NCI-H226 (cell line): ENCODE data around the gene PTPRN2.

Experiments used
- DNase-seq: peaks from one replicate; pipeline ENCODE4 v3.0.0-alpha.2; 2015

PTPRN2 gene

DNA sequence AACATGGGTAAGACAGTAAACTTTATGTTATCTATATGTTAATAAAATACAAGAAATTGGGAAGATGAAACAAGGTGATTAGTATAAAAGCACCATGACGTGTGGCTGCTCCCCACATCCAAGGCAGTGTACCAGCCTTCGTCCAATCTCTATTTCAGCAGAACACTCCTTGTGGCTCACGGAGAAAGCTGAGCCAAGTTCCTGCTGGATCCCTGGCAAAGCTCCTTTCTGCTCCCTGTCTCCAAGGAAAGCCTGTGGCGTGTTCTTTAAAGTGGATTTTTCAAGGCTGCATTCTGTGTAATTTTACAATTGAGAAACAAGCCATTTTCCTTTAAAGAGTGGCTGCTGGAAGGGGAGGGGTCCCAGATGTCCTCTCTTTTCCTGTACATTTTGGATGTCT, 467.3 kb downstream of the PTPRN2 start:
- no peak for DNase-seq

DNA sequence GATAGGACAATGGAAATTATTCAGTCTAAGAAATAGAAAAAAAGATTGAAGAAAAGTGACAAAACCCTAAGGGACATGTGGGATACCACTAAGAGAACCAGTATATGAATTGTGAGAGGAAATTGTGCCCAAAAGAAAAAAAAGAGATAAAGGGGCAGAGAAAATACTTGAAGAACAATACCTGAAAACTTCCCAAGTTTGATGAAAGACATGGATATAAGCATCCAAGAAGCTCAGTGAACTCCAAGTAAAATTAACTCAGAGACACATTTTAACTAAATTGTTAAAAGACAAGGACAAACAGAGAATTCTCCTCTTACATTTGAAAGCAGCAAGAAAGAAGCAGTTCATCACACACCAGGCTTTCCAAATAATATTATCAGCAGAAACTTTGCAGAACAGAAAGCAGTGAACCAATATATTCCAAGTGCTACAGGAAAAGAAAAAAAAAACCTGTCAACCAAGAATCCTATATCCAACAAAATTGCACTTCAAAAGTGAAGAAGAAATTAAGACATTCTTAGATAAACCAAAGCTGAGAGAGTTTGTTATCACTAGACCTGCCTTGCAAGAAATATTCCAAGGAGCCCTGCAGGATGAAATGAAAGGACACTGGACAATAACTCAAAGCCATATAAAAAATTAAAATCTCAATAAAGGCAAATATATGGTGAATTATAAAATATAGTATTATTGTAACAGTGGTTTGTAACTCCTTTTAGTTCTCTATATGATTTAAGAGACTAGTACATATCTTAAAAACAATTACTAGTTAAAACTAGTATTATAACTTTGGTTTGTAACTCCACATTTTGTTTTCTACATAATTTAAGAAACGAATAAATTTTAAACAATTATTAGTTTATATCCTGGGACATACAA, 470.0 kb downstream of the PTPRN2 start:
- no peak for DNase-seq

DNA sequence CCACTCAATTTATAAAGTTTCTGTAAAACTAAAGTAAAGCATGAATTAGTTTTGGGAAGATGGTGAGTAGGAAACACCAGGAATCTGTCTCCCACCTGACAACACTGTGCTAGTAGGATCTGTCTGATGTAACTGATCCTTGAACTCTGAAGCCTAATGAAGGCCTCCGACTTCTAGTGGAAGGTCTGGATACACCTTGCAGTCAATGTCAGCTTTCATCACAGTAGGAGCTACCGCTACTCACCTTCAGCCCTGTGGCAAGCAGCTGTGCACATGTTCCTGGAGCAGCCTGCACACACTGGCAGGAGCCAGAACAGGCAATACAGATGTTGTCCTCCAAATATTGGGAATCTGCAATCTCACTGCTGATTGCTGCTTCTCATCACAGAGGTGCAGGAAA, 471.4 kb downstream of the PTPRN2 start:
- no peak for DNase-seq

DNA sequence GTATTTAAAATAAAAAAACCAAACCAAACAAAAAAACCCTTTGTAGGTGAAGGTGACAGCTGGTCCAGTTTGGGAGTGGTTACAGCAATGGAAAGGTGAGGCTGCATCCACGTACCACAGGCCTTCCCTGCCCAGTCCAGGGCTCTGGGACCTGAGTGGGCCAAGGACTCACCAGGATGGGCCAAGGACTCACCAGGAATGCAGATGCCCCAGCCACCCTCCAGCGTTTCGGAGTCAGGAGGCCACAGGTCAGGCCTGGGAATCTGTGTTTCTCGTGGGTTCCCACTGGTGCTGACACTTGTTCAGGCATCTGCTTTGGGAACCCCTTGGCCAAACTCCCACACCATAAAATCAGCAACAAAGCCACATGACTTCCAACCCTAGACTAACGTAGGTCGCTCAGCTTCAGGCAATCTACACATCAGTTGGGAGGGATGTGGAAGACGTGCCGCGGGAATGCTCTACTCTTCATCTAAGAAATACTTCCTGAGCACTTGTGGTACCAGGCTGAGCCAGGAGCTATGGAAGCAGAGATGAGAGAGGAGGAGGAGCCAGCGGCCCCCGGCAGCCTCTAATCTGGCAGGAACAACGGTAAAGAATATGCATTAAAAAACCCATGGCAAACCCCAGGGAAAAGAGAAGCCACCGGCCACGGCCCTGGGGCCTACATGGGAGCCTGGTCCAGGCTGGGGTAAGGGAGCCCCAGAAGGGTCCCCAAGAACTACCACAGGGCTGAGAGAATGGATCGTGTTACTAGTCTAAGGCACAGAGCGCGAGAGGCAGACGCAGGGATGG, 473.4 kb downstream of the PTPRN2 start:
- DNase-seq = no peak

DNA sequence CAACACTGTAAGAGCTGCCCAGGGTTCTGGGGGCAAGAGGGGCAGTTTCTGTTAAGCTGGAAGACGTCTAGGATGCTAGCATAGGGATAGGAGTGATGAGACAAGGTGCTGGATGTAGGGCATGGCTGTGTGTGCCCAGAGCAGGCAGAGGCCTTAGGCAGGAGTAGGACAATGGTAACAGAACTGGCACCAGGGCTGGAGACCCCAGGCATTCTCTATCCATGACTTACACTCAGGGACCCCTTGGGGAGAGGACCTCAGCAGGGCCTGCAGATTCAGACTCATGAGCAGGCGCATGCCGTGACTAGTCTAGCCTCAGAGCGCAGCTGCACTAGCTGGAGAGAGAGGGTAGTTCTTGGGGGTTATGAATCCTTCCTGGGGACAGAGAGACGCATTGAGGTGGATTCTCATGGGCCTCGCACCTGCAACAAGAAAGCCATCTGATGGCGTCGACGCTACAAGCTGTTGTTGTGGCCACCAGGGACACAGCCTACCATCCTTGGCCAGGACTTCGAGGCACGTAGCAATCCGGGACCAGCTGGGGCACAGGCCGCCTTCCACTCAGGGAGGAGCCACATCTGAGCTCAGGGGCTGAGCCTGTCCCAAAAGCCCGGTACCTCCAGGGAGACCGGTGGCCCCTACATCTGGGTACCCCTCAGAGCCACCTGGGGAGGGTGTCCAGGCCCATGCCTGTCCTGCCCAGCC, 474.1 kb downstream of the PTPRN2 start:
- no peak for DNase-seq

DNA sequence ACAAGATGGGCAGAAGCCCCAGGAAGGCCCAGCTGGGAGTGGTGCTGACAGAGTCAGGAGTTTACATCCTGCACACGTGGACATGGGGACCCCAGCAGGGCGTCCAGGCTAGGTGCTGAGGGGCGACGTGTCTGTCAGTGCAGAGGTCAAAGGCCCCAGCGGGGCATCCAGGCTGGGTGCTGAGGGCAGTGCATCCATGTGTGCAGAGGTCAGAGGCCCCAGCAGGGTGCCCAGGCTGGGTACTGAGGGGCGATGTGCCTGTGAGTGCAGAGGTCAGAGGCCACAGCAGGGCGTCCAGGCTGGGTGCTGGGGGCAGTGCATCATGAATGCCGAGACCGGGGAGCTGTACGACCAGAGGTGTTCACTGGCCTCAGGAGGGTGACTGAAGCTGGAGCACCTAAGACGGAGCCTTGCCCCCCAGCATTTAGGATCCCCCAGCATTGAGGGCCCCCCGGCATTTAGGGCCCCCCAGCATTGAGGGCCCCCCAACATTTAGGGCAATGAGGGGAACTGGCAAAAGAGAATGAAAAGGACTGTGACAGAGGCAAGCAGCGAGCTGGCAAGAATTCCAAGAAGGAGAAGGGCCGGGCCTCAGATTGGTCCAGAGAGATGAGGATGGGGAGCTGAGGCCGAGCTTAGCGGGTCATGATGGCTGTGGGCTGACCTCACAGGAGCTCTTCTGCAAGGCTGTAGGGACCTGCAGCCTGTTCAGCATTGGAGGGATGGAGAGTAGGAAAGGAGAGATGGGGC, 474.9 kb downstream of the PTPRN2 start:
- no peak for DNase-seq

DNA sequence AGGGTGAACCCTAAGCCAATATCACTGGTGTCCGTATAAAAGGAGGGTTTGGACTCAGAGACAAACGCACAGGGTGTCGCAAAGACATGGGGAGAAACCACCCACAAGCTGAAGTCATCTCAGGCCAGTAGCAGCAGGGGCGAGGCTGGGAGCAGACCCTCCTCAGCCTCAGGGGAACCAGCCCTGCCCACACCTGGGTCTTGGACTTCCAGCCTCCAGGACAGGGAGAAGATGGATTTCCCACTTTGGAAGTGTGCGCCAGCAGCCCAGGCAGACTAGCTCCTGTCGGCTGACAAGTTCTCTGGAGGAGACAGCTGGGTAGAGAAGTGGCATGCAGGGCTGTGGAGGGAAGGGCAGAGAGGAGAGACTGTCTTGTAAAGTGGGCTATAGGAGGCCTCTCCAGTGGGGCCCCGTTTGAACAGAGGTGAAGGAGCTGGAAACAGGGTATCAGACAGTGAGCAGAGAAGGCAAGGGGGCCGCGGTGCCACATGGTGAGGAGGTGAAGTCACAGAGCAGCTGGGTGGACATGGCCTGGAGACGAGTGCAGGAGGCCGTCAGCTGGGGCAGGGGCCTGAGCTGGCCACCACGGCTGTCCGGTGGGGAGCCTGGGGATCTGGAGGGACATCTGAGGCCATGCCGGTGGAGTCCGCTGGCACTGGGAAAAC, 475.6 kb downstream of the PTPRN2 start:
- no peak for DNase-seq

DNA sequence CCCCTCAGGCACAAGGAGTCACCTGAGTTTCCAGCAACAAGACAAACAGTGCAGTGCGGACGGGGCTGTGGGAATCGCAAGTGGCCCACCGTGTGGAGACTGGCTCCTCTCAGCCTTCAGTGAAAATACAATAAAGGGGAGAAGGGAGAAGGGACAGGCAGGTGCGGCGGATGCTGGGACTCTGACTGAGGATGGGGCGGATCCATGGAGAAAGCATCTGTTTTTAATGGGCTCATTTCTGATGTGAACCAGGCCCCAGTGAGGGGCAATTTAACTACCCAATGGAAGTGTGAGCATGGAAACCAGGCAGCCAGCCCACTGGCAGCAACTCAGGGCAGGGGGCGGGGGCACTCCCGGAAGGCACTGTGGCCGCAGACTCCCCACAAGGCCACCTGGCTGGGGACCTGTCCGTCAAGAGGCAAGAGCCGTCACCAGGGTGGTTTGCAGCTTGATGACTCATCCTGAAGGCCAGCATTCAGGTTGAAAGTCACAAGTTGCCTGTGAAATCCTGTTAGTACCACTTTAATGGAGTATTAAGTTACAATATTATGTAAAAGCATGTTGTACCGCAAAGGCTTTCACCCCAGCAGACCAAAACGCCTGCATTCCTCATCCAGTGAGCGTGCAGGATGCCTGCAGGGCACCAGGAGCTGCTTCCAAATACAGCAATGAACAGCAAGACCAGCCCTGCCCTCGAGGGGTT, 476.4 kb downstream of the PTPRN2 start:
- DNase-seq = no peak

DNA sequence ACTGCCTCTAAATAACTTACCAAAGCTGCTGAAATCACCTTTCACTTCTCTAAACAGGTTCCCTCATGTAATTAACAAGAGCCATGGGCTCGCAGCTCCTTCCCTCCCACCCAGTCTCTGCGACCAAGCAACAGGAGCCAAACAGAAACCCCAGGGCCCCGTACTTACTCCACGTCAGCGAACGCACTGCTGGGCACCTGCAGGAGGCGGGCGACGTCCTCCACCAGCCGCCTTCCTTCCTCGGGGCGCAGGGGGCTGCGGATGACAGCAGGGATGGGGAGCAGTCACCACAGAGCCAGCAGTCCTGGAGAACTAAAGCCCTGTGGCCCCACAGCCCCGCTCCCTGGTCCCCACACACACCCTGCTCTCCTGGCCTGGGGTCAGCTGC, 477.0 kb downstream of the PTPRN2 start:
- no peak for DNase-seq

DNA sequence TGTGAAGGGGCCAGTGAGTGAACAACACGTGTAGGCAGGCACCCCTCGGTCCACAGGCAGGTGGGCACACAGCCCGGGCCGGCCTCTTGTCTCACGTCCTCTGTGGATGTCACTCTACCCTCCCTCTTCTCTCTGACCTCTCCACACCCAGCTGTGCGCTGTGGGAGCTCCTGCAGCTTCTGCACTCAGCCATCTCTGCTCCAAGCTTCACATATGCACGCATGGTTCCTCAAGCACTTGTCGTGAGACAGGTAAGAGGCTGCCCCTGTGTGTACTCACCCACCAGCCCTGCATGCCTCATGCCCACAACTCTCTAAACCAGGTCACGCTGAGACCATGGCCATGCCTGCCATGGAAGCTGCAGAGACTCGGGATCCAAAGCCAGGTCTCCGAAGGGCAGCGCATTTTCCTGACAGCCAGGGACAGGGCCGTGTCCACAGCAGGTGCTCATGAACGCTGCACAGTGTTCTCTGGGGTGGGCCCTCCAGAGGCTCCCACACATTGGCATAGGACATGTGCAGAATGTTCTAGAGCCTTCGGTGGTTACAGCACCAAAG, 477.5 kb downstream of the PTPRN2 start:
- DNase-seq = no peak

DNA sequence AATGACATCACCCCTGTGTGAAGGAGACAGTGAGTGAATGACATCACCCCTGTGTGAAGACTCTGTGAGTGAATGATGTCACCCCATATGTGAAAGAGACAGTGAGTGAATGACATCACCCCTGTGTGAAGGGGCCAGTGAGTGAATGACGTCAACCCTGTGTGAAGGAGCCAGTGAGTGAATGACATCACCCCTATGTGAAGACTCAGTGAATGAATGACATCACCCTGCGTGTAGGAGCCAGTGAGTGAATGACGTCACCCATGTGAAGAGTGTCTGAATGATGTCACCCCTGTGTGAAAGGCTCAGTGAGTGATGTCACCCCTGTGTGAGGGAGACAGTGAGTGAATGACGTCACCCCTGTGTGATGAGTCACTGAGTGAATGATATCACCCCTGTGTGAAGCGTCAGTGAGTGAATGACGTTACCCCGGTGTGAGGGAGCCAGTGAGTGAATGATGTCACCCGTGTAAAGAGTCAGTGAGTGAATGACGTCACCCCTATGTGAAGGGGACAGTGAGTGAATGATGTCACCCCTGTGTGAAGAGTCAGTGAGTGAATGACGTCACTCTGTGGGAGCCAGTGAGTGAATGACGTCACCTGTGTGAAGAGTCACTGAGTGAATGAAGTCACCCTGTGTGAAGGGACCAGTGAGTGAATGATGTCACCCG, 478.1 kb downstream of the PTPRN2 start:
- no peak for DNase-seq

DNA sequence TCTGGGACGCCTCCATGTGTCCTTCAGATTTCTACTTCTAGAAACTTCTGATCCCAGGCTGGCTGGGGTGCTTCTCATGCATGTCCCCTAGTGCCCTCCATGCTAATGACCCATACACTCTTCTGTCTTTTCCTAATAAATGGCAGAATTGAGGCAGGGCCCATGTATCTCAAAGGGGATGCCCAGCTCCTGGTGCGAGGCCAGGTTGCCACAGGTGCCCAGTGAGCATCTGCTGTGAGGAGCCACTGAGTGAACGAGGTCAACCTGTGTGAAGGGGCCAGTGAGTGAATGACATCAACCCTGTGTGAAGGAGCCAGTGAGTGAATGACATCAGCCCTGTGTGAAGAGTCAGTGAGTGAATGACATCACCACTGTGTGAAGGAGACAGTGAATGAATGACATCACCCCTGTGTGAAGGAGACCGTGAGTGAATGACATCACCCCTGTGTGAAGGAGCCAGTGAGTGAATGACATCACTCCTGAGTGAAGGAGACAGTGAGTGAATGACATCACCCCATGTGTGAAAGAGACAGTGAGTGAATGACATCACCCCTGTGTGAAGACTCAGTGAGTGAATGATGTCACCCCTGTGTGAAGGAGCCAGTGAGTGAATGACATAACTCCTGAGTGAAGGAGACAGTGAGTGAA, 478.9 kb downstream of the PTPRN2 start:
- no peak for DNase-seq

DNA sequence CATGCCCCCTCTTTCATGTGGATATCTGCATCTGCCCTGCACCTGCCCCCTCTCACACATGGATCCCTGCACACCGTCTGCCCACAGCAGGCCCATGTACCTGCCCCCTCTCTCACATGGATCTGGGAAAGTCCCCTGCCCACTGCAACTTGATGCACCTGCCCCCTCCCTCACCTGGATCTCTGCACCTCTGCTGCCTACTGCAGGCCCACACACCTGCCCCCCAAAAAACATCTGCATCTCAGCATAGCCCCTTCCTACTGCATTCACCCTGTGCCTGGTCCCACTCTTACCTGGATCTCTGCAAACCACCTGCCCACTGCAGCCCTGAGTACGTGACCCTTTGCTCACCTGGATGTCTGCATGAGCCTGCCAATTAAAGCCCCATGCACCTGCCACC, 479.8 kb downstream of the PTPRN2 start:
- no peak for DNase-seq

DNA sequence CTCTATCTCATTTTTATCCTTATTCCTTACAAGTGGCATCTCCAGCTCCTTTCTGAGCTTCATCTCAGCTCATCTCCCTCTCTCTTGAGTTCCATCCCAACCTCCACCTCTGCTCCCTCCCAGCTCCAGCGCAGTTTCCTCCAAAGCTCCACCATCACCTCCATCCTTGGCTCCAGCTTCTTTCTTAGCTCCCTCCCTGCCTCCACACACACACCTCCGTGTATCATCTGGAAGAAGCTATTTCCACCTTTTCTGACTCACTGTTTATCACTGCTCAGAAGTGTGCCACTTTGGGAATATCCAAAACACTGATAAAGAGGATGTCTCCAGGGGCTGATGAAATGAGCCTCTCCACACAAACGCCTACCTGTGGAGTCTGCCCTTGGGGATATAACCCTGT, 481.4 kb downstream of the PTPRN2 start:
- DNase-seq = no peak

DNA sequence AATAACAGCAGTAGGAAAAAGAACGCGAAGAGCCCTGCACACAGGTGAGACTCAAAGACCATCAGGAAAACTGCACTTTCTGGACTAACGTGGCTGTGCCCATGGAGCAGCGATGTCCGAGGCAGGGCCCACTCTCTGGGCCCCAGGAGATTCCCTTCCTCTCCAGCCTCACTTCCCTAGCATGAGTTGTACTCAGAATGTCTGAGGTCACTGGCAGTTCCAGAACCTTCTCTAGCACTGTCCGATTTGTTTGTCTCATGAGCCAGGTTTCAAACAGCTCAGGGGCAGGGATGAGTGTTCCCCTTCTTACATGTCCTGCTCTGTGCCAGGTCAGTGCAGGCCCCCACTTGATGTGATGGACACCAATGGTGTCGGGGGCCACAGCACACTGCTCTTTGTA, 484.2 kb downstream of the PTPRN2 start:
- no peak for DNase-seq

DNA sequence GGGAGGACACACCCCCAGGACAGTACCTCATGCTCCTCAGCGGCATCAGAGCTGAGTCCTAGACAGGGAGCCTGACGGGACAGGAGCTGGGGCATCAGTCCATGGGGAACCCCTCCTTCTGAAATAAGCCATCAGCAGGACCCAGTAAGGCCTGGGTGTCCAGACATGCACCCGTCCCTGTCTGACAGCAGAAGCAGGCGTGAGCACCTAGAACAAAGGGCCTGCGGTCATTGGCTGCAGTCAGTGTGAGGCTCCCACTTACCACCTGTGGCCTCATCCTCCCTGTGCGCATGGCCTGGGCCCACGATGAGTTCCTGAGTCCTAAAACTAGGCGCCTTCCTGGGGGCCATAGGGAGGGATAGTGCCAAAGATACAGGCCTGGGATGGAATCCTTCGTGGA, 484.7 kb downstream of the PTPRN2 start:
- DNase-seq = no peak

DNA sequence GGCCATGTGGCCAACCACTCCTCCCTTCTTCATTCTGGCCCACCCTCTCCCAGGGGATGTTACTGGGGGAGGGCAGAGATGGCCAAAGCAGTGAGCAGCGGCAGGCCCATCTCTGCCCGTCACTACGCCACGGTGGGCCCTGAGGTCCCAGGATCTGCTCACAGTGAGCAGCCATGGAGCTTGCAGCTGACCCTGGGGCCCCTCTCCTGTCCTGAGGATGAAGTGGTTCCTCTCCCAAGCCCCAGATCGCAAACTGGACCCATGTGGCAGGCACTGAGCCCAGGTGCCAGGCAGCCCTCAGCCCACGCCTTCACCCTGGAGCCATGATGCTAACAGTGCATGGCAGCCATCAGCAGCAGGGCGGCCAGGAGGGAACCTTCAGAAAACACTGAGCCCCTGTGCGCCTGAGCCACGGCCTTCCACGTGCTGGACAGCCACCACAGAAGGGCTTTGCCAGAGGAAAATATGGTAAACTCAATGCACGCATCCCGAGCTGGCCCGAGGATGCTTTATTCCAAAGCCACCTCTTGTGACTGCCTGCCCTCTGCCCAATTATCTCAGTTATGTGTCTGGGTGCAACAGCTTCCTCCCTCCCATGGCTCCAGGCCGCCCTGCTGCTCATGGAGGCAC, 485.7 kb downstream of the PTPRN2 start:
- no peak for DNase-seq

DNA sequence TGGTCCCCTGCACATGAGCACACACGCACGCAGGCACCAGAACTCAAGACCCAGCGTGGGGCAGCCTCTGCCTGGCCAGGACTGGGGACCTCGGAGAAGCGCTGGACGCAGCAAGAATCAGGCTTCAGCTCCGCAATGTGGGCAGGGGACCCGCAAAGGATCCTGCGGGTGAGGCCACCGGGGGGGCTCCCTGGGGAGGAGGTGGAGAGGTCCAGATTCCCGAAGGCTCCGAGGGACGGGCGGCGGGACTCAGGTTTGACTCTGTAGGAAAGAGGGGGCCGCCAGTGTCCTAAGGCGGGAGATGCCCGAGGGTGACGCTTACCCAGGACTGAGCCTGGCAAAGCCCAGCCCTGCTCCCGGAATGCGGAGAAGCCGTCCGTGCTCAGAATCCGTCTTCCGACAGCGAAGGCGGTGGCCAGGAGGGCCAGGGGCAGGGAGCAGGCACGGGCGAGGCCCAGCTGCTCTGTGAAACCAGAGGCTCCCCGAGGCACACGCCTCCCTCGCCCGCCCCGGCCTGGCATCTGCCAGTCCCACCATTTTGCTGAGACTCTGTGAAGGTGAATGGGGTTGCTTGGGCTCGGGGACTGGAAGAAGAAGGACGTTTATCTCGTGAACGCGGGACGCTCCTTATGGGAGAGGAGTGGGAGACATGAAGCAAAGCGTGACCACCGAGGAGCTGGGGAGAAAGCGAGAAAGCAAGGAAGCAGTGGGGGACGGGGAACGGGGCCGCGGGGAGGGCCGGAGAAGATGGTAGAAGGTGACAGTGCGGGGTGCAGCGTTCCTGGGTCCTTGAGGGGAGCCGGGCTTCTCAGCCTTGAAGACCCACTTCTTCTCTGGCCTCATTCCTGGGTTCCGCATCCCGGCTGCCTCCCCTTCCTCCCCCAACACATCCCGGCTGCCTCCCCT, 489.2 kb downstream of the PTPRN2 start:
- no peak for DNase-seq
